Smooth muscle cell (in vitro differentiated cells): ENCODE measurements around the gene CEACAM3. TPM values are rescaled to one million over a fixed set of nuclear protein-coding genes. Genes with fewer than 3 reads are reported as not detected.
"Not testable (repeated sequence)": the region's sequence is repeated elsewhere in the genome, so short reads cannot be mapped to it uniquely, and the experiment has no call there.

Experiments used
- DNase-seq: peaks from one replicate; lab custom pipeline; 2025; ENCODE audit not compliant: unreplicated experiment; lab: John Stamatoyannopoulos, UW
- H2AFZ ChIP-seq: fragments of 200-600 bp; sonication (generic); 2 replicates; pipeline ENCODE4 v1.6.0; 2016; ENCODE audit warnings: antibody characterized with exemption, low read depth, mild to moderate bottlenecking
- H3F3A ChIP-seq: fragments of 200-600 bp; sonication (generic); 2 replicates; pipeline ENCODE4 v1.6.0; 2017; ENCODE audit warnings: antibody characterized with exemption, low read depth
- H3K27ac ChIP-seq: fragments of 200-600 bp; sonication (generic); 2 replicates; pipeline ENCODE4 v1.5.1; 2016; ENCODE audit warnings: low read depth, mild to moderate bottlenecking
- H3K27me3 ChIP-seq: fragments of 200-600 bp; sonication (generic); 2 replicates; pipeline ENCODE4 v1.6.1; 2016; ENCODE audit warnings: low read depth, mild to moderate bottlenecking
- H3K36me3 ChIP-seq: fragments of 200-600 bp; sonication (generic); 2 replicates; pipeline ENCODE4 v1.5.1; 2016; ENCODE audit warnings: low read depth
- H3K4me1 ChIP-seq: fragments of 200-600 bp; sonication (generic); 2 replicates; pipeline ENCODE4 v1.5.1; 2016; ENCODE audit warnings: low read depth
- H3K4me2 ChIP-seq: fragments of 200-600 bp; sonication (generic); 2 replicates; pipeline ENCODE4 v1.6.0; 2016; ENCODE audit warnings: mild to moderate bottlenecking
- H3K4me3 ChIP-seq: fragments of 200-600 bp; sonication (generic); 2 replicates; pipeline ENCODE4 v1.5.1; 2016; ENCODE audit warnings: mild to moderate bottlenecking
- H3K79me2 ChIP-seq: fragments of 200-600 bp; sonication (generic); 2 replicates; pipeline ENCODE4 v1.6.0; 2016; ENCODE audit warnings: low read depth, mild to moderate bottlenecking
- H3K9ac ChIP-seq: fragments of 200-600 bp; sonication (generic); 2 replicates; pipeline ENCODE4 v1.6.0; 2016; ENCODE audit warnings: low read depth
- H3K9me3 ChIP-seq: fragments of 200-600 bp; sonication (generic); replicated peaks from 2 replicates; pipeline ENCODE4 v1.5.1; 2016; ENCODE audit warnings: low read depth
- H4K20me1 ChIP-seq: fragments of 200-600 bp; sonication (generic); 2 replicates; pipeline ENCODE4 v1.6.0; 2016; ENCODE audit warnings: low read depth
- CTCF ChIP-seq: fragments of 200-600 bp; sonication (generic); IDR thresholded peaks from 2 replicates; pipeline ENCODE4 v1.5.1; 2017; ENCODE audit warnings: borderline replicate concordance, mild to moderate bottlenecking, antibody characterized with exemption; ENCODE audit not compliant: insufficient read depth, poor library complexity, severe bottlenecking
- WGBS: methylation state at CpG from one replicate; pipeline ENCODE4 v1.1.7; 2016; ENCODE audit warnings: low lambda C conversion rate; 5-methylcytosine and 5-hydroxymethylcytosine counted together
- polyA plus RNA-seq: library from polyadenylated mRNA; unstranded; fragments of >200 nt; fragmentation: Nextera tagmentation; extraction: Ambion mirVana; gene quantifications from 2 replicates; pipeline ENCODE4 v1.2.1, GENCODE V29; 2016
- total RNA-seq: library from RNA; depleted of rRNA; stranded (reverse); fragments of >200 nt; gene quantifications from 2 replicates; pipeline ENCODE4 v1.2.3, GENCODE V29; 2014

Gene CEACAM3
- total RNA-seq (not detected in 2 replicates), polyA plus RNA-seq (not detected in 2 replicates)

GRCh38 chr19:41796362-41796761, at the start of gene CEACAM3:
Gene CEACAM3 (plus strand): TSS chr19:41796587. CDS start chr19:41796678, 91 bp downstream.
- Histone ChIP-seq H3K9me3 (no peaks in the 10 kb centered on the region), H3F3A (no peaks in the 10 kb centered on the region), H2AFZ (no peak within 1 kb of the TSS), H3K27ac (no peak within 1 kb of the TSS), H3K4me2 (no peak within 1 kb of the TSS), H3K27me3 (no peaks in the 10 kb centered on the region), H3K4me3 (no peak within 1 kb of the TSS), H3K9ac (no peak within 1 kb of the TSS), H3K79me2 (no peaks in the 10 kb centered on the region), H4K20me1 (no peaks in the 10 kb centered on the region), H3K36me3 (no peaks in the 10 kb centered on the region), H3K4me1 (no peaks in the 10 kb centered on the region)
- no peak for TF ChIP-seq CTCF
- DNase-seq, result no peak

- DNase-seq, result no peak
These were observed 49.7 kb upstream of the CEACAM3 start for GRCh38 chr19:41746593-41747227.

GRCh38 chr19:41748012-41748411, 48.4 kb upstream of the CEACAM3 start:
- no peak overlapping the region for H3K27ac ChIP-seq
- no peaks in the 10 kb centered on the region for H3K4me1 ChIP-seq
- no peaks in the 10 kb centered on the region for H4K20me1 ChIP-seq
- H3K79me2 ChIP-seq, result no peaks in the 10 kb centered on the region
- no peak overlapping the region for H2AFZ ChIP-seq
- no peaks in the 10 kb centered on the region for H3K27me3 ChIP-seq
- H3K4me2 ChIP-seq, result no peak overlapping the region
- 59% methylated on average over 3 of the region's 3 CpGs for WGBS
- no peaks in the 10 kb centered on the region for H3K9me3 ChIP-seq
- no peak for DNase-seq
- H3K4me3 ChIP-seq, result no peak overlapping the region
- H3K9ac ChIP-seq, result no peak overlapping the region
- H3F3A ChIP-seq, result no peaks in the 10 kb centered on the region
- H3K36me3 ChIP-seq, result no peaks in the 10 kb centered on the region
- TF ChIP-seq CTCF, result no peak

More at GRCh38 chr19:41746593-41747227, 49.7 kb upstream of the CEACAM3 start:
- H3K27me3 ChIP-seq, result no peaks in the 10 kb centered on the region
- H3K79me2 ChIP-seq, result no peaks in the 10 kb centered on the region
- H3K9me3 ChIP-seq, result no peaks in the 10 kb centered on the region
- WGBS, result 47% methylated on average over 11 of the region's 11 CpGs
- H3K4me2 ChIP-seq, result no peak overlapping the region
- H4K20me1 ChIP-seq, result no peaks in the 10 kb centered on the region
- H3K4me3 ChIP-seq, result no peak overlapping the region
- H3K9ac ChIP-seq, result no peak overlapping the region
- H3K27ac ChIP-seq, result no peak overlapping the region
- no peaks in the 10 kb centered on the region for H3K4me1 ChIP-seq
- TF ChIP-seq CTCF, result no peak
- H3F3A ChIP-seq, result no peaks in the 10 kb centered on the region
- H3K36me3 ChIP-seq, result no peaks in the 10 kb centered on the region
- no peak overlapping the region for H2AFZ ChIP-seq

GRCh38 chr19:41750248-41751134, 45.9 kb upstream of the CEACAM3 start:
- H3K9ac ChIP-seq, H3K27me3 ChIP-seq, H3K4me3 ChIP-seq, H4K20me1 ChIP-seq, DNase-seq, H3K4me2 ChIP-seq, H3K9me3 ChIP-seq, H2AFZ ChIP-seq, H3K79me2 ChIP-seq, H3F3A ChIP-seq, H3K36me3 ChIP-seq, H3K4me1 ChIP-seq, H3K27ac ChIP-seq: not testable (repeated sequence)
- 63% methylated on average over 8 of the region's 10 CpGs for WGBS
